Rectal smooth muscle tissue (tissue), 1 donor: ENCODE results near the gene C22orf31.
"Not testable (repeated sequence)": the region's sequence is repeated elsewhere in the genome, so short reads cannot be mapped to it uniquely, and the experiment has no call there.

ENCODE experiments used
- H3K27ac ChIP-seq: one replicate; pipeline ENCODE4 v1.7.0; 2013; ENCODE audit warnings: low read depth, low read length, inconsistent platforms
- H3K27me3 ChIP-seq: one replicate; pipeline ENCODE4 v1.7.0; 2013; ENCODE audit warnings: low read length; ENCODE audit not compliant: control insufficient read depth, insufficient read depth
- H3K36me3 ChIP-seq: one replicate; pipeline ENCODE4 v1.7.0; 2013; ENCODE audit warnings: low read length; ENCODE audit not compliant: control insufficient read depth, insufficient read depth
- H3K4me1 ChIP-seq: one replicate; pipeline ENCODE4 v1.7.0; 2013; ENCODE audit warnings: low read length; ENCODE audit not compliant: control insufficient read depth, insufficient read depth
- H3K4me3 ChIP-seq: one replicate; pipeline ENCODE4 v1.7.0; 2013; ENCODE audit warnings: low read length
- H3K9ac ChIP-seq: one replicate; pipeline ENCODE4 v1.7.0; 2013; ENCODE audit warnings: low read length

C22orf31 gene

GRCh38 chr22:29044657-29045176, 16.9 kb downstream of the C22orf31 start:
- Histone ChIP-seq H3K36me3 (peaks cover 7% of the 10 kb centered on the region), H3K27me3 (no peaks in the 10 kb centered on the region), H3K9ac (no peak overlapping the region), H3K27ac (peak overlapping the region; percentile 12), H3K4me3 (no peak overlapping the region), H3K4me1 (peaks cover 5% of the 10 kb centered on the region)

- Histone ChIP-seq H3K4me1 (peaks cover 5% of the 10 kb centered on the region), H3K4me3 (no peak overlapping the region), H3K36me3 (peaks cover 7% of the 10 kb centered on the region), H3K27ac (peak overlapping the region; percentile 12), H3K9ac (no peak overlapping the region), H3K27me3 (no peaks in the 10 kb centered on the region)
Observed at GRCh38 chr22:29043906-29044575, 17.6 kb downstream of the C22orf31 start.

GRCh38 chr22:29041408-29041807, 20.2 kb downstream of the C22orf31 start:
- no peak overlapping the region for H3K27ac ChIP-seq
- H3K4me1 ChIP-seq: peaks cover 5% of the 10 kb centered on the region
- peaks cover 7% of the 10 kb centered on the region for H3K36me3 ChIP-seq
- no peak overlapping the region for H3K4me3 ChIP-seq
- no peak overlapping the region for H3K9ac ChIP-seq
- no peaks in the 10 kb centered on the region for H3K27me3 ChIP-seq

DNA sequence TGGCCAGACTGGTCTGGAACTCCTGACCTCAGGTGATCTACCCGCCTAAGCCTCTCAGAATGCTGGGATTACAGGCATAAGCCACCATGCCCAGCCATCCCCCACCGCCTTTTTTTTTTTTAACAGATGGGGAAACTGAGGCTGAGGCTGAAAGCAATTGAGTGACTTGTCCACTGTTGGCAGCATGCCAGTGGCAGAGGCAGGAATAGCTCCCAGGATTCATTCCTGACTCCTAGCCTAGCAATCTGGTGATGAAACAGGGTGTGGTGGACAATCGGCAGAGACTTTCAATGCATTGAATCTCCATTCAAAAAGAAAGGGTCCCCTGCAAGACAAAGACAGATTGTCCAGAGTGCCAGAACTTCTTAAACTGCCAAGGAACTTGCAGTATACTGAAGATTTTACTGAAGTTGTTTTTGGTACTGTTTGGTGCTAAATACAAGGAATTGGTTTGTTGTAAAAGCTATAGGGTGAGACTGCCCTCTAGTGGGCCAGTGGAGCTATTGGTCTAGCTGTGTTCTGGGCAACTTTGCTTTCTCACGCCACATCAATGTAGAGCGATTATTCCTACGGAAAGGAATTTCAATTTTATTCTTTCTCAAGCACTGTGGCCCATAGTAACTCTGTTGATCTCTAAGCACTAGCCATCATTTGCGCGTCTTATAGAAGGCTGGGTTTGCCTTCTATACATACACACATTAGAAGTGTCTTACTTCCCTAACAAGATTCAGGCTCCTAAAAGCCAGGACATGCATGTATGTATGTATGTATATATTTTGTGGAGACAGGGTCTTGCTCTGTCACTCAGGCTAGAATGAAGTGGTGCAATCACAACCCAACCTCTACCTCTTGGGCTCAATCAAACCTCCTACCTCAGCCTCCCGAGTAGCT, 21.0 kb downstream of the C22orf31 start:
- peaks cover 3% of the 10 kb centered on the region for H3K36me3 ChIP-seq
- peaks cover 5% of the 10 kb centered on the region for H3K4me1 ChIP-seq
- no peak overlapping the region for H3K9ac ChIP-seq
- no peaks in the 10 kb centered on the region for H3K27me3 ChIP-seq
- no peak overlapping the region for H3K4me3 ChIP-seq
- no peak overlapping the region for H3K27ac ChIP-seq

GRCh38 chr22:29039684-29040083, 21.9 kb downstream of the C22orf31 start:
- H3K27ac ChIP-seq, H3K4me3 ChIP-seq, H3K9ac ChIP-seq, H3K36me3 ChIP-seq, H3K4me1 ChIP-seq, H3K27me3 ChIP-seq: not testable (repeated sequence)

DNA sequence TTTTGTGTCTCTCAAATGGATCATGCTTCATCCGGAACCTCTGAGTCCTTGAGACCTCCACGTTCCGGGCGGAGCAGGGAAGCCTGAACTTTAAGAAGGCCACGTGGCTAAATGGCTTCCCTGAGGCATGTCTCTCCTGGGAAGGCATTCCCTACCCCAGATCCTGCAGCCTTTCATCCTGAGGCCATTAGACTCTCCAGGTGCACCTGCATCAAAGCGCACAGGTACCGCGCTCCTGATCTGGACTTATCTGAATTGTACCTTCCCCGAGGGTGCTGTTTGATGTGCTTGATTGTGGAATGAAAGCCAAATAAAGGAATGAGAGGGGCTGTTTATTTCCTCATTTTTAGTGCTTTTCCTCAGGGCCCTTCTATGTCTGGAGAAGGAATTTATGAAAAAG, 22.5 kb downstream of the C22orf31 start:
- H3K9ac ChIP-seq: no peak overlapping the region
- H3K4me1 ChIP-seq: peaks cover 5% of the 10 kb centered on the region
- H3K27ac ChIP-seq: no peak overlapping the region
- no peaks in the 10 kb centered on the region for H3K36me3 ChIP-seq
- no peaks in the 10 kb centered on the region for H3K27me3 ChIP-seq
- no peak overlapping the region for H3K4me3 ChIP-seq

- H3K9ac ChIP-seq: peak overlapping the region; percentile 2
- no peaks in the 10 kb centered on the region for H3K27me3 ChIP-seq
- H3K4me1 ChIP-seq: peaks cover 10% of the 10 kb centered on the region
- no peak overlapping the region for H3K4me3 ChIP-seq
- H3K27ac ChIP-seq: no peak overlapping the region
- H3K36me3 ChIP-seq: no peaks in the 10 kb centered on the region
Observed at GRCh38 chr22:29037340-29037932, 24.2 kb downstream of the C22orf31 start.

GRCh38 chr22:29032584-29032983, 29.0 kb downstream of the C22orf31 start:
- Histone ChIP-seq H3K36me3 (no peaks in the 10 kb centered on the region), H3K27me3 (no peaks in the 10 kb centered on the region), H3K4me3 (no peak overlapping the region), H3K27ac (no peak overlapping the region), H3K9ac (no peak overlapping the region), H3K4me1 (peaks cover 19% of the 10 kb centered on the region)

GRCh38 chr22:29032014-29032475, 29.6 kb downstream of the C22orf31 start:
- Histone ChIP-seq H3K36me3 (no peaks in the 10 kb centered on the region), H3K9ac (no peak overlapping the region), H3K4me1 (peaks cover 19% of the 10 kb centered on the region), H3K4me3 (no peak overlapping the region), H3K27me3 (no peaks in the 10 kb centered on the region), H3K27ac (peak overlapping the region; percentile 81)

GRCh38 chr22:29031227-29032011, 30.2 kb downstream of the C22orf31 start:
- no peak overlapping the region for H3K9ac ChIP-seq
- H3K27ac ChIP-seq: peak overlapping the region; percentile 81
- no peaks in the 10 kb centered on the region for H3K36me3 ChIP-seq
- H3K4me1 ChIP-seq: peaks cover 19% of the 10 kb centered on the region
- H3K27me3 ChIP-seq: no peaks in the 10 kb centered on the region
- peak overlapping the region; percentile 52 for H3K4me3 ChIP-seq

DNA sequence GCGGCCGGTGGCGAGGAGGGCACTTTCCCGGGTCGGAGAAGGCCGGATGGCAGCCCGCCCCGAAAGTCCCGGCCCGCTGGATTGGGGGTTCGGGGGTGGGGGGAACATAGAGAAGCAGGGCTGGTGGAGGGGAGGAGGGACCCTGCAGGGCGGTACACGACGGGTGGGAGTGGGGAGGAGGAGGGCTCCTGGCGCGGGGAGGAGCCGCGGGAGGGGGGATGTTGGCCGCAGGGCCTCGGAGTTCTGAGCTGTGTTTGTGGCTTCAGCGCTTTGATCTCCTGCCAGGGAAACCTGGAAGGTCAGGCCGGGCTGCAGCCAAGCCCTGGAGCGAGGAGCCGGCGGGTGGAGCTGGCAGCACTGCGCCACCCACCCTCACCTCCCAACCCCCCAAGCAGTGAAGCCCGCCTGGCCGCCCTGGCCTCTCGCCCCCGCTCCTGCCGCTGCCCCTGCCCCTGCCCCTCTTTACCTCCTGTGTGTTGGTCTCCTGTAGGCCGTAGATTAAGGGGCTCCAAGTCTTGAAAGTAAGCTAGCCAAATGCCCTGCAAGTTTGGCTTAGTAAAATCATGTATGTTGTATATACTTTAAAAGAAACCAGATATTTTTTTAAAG, 30.9 kb downstream of the C22orf31 start:
- Histone ChIP-seq H3K27ac (peak overlapping the region; percentile 81), H3K36me3 (no peaks in the 10 kb centered on the region), H3K27me3 (no peaks in the 10 kb centered on the region), H3K9ac (no peak overlapping the region), H3K4me3 (peak overlapping the region; percentile 52), H3K4me1 (peaks cover 19% of the 10 kb centered on the region)
